ENCODE results near the gene MGAT5.
A peak's percentile ranks its signal among the peaks of the same experiment; 100 is the strongest.

The MGAT5 gene

GRCh38 chr2:134482131-134482723 lies 228.4 kb downstream of the MGAT5 start:
- DNase-seq, result no peak

- no peak for DNase-seq
Observed at GRCh38 chr2:134482766-134483340, 229.0 kb downstream of the MGAT5 start.

GRCh38 chr2:134489732-134490384 lies 236.0 kb downstream of the MGAT5 start:
- no peak for DNase-seq

- DNase-seq, result no peak
Observed at GRCh38 chr2:134490559-134490958, 236.7 kb downstream of the MGAT5 start.

- no peak for DNase-seq
Observed at GRCh38 chr2:134491022-134491421, 237.2 kb downstream of the MGAT5 start.

GRCh38 chr2:134491771-134492441 lies 238.0 kb downstream of the MGAT5 start:
- peak in 1 of 2 experiments; percentile 19 for DNase-seq

GRCh38 chr2:134493797-134494196 lies 239.9 kb downstream of the MGAT5 start:
- DNase-seq, result no peak

GRCh38 chr2:134498654-134499053 lies 244.8 kb downstream of the MGAT5 start:
- DNase-seq, result no peak

GRCh38 chr2:134499307-134499926 lies 245.5 kb downstream of the MGAT5 start:
- DNase-seq, result no peak

- DNase-seq, result no peak
Observed at GRCh38 chr2:134500211-134500935, 246.5 kb downstream of the MGAT5 start.

- no peak for DNase-seq
Observed at GRCh38 chr2:134501476-134502091, 247.7 kb downstream of the MGAT5 start.

- no peak for DNase-seq
Observed at GRCh38 chr2:134502104-134502503, 248.2 kb downstream of the MGAT5 start.
